ENCODE results near the gene ADH4. TPM values are rescaled to one million over a fixed set of nuclear protein-coding genes. Genes with fewer than 3 reads are reported as not detected.

The ADH4 gene
- total RNA-seq, result not detected in 2 replicates

GRCh38 chr4:99144070-99144469, at the start of gene ADH4:
Gene ADH4, minus strand, starts transcription at chr4:99144297. Its CDS starts 75 bp downstream, at chr4:99144222.

GRCh38 chr4:99088481-99089365, 55.4 kb downstream of the ADH4 start, which contains the start of gene ADH5:
Gene ADH5, minus strand, starts transcription at chr4:99088788. Its CDS starts 88 bp downstream, at chr4:99088700.

Other genes starting within 250 kb of the ADH4 start
- 212 and 288 TPM in 2 replicates for gene EIF4E, start 215.2 kb downstream of the ADH4 start, total RNA-seq
- 39.8 and 62.7 TPM in 2 replicates for gene METAP1, start 148.6 kb downstream of the ADH4 start, total RNA-seq
- 124 and 128 TPM in 2 replicates for gene ADH5, start 55.5 kb downstream of the ADH4 start, total RNA-seq
- gene ADH6, start 74.9 kb upstream of the ADH4 start, total RNA-seq, result not detected in 2 replicates
- gene ADH1A, start 146.7 kb upstream of the ADH4 start, total RNA-seq, result not detected in 2 replicates
- not detected in 2 replicates for gene ADH1B, start 177.1 kb upstream of the ADH4 start, total RNA-seq
- not detected in 2 replicates for gene ADH1C, start 208.4 kb upstream of the ADH4 start, total RNA-seq